ENCODE data around the gene MGLL.

MGLL gene

GRCh38 chr3:127690106-127690505 lies 132.2 kb downstream of the MGLL start:
- peaks cover 2% of the 10 kb centered on the region for H3K4me1 ChIP-seq (ENCODE audit: control insufficient read depth, low read depth, low read length)
- no peak overlapping the region for H3K23ac ChIP-seq (ENCODE audit: low read length)
- no peaks in the 10 kb centered on the region for H3K79me2 ChIP-seq (ENCODE audit: control insufficient read depth, insufficient read depth, low read length)
- peak overlapping the region; percentile 6 for H3K56ac ChIP-seq (ENCODE audit: low read length)
- H3K27ac ChIP-seq (ENCODE audit: low read depth, low read length), result peak overlapping the region; percentile 25
- no peak overlapping the region for H3K4me2 ChIP-seq (ENCODE audit: low read length)
- no peak overlapping the region for H3K9ac ChIP-seq (ENCODE audit: low read length)
- DNase-seq, result peak; percentile 79
- H2AK5ac ChIP-seq (ENCODE audit: low read length), result no peak overlapping the region
- no peak overlapping the region for H3K18ac ChIP-seq (ENCODE audit: low read length)
- no peak overlapping the region for H4K8ac ChIP-seq (ENCODE audit: low read depth, low read length)
- no peak overlapping the region for H3K4ac ChIP-seq (ENCODE audit: low read depth, low read length)
- no peak overlapping the region for H4K5ac ChIP-seq (ENCODE audit: low read length)
- WGBS (ENCODE audit: extremely low coverage, insufficient coverage, low lambda C conversion rate), result no CpG with 5 or more reads among the region's 4 CpGs
- H2BK15ac ChIP-seq (replicated peaks; ENCODE audit: low read depth), result no peak overlapping the region
- no peaks in the 10 kb centered on the region for H3K27me3 ChIP-seq (ENCODE audit: insufficient read depth, low read length, poor library complexity)
- no peak overlapping the region for H2BK120ac ChIP-seq (ENCODE audit: low read depth, low read length)
- H3K4me3 ChIP-seq (ENCODE audit: low read length), result no peak overlapping the region
- no peak overlapping the region for H2BK5ac ChIP-seq (ENCODE audit: low read length)
- no peaks in the 10 kb centered on the region for H3K36me3 ChIP-seq (ENCODE audit: control insufficient read depth, insufficient read depth, low read length)
- H3K79me1 ChIP-seq (ENCODE audit: low read length), result no peaks in the 10 kb centered on the region

DNA sequence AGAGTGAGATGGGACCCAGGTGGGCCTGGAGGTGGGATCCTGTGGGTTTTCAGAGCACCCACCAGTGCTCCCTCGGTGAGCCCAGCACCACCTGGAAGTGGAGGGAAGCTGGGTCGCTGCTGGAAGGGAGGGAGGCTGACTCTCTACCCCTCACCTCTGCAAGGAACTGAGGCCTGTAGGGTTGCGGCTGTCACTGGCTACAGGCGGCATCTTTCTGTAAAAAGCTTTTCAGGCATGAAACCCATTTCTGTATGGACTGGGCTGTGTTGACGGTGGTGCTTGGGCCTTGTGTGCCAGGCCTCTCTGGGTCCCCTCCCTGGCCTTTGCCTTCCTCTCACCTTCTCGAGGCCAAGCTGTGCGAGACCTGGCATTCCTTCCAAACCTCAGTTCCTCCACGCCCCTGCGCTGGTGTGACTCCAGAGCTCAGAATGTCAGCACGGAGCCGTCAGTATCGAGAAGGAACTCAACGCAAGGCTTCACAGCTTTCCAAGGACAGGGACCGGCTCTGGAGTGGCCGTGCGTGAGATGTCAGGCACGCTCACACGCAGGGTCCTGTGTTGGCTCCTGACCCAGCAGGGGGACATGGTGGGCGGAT lies 133.0 kb downstream of the MGLL start:
- H3K36me3 ChIP-seq (ENCODE audit: control insufficient read depth, insufficient read depth, low read length), result no peaks in the 10 kb centered on the region
- H3K23ac ChIP-seq (ENCODE audit: low read length), result peak overlapping the region; percentile 15
- H3K4ac ChIP-seq (ENCODE audit: low read depth, low read length), result no peak overlapping the region
- peaks cover 2% of the 10 kb centered on the region for H3K4me1 ChIP-seq (ENCODE audit: control insufficient read depth, low read depth, low read length)
- no peaks in the 10 kb centered on the region for H3K79me2 ChIP-seq (ENCODE audit: control insufficient read depth, insufficient read depth, low read length)
- no peak overlapping the region for H3K27ac ChIP-seq (ENCODE audit: low read depth, low read length)
- no peak overlapping the region for H4K8ac ChIP-seq (ENCODE audit: low read depth, low read length)
- peak overlapping the region; percentile 10 for H3K56ac ChIP-seq (ENCODE audit: low read length)
- H3K4me2 ChIP-seq (ENCODE audit: low read length), result no peak overlapping the region
- no peaks in the 10 kb centered on the region for H3K79me1 ChIP-seq (ENCODE audit: low read length)
- H2AK5ac ChIP-seq (ENCODE audit: low read length), result no peak overlapping the region
- no CpG with 5 or more reads among the region's 19 CpGs for WGBS (ENCODE audit: extremely low coverage, insufficient coverage, low lambda C conversion rate)
- H3K27me3 ChIP-seq (ENCODE audit: insufficient read depth, low read length, poor library complexity), result no peaks in the 10 kb centered on the region
- DNase-seq, result no peak
- no peak overlapping the region for H2BK120ac ChIP-seq (ENCODE audit: low read depth, low read length)
- H3K9ac ChIP-seq (ENCODE audit: low read length), result no peak overlapping the region
- no peak overlapping the region for H4K5ac ChIP-seq (ENCODE audit: low read length)
- H2BK15ac ChIP-seq (replicated peaks; ENCODE audit: low read depth), result no peak overlapping the region
- H3K18ac ChIP-seq (ENCODE audit: low read length), result no peak overlapping the region
- H2BK5ac ChIP-seq (ENCODE audit: low read length), result no peak overlapping the region
- H3K4me3 ChIP-seq (ENCODE audit: low read length), result no peak overlapping the region

- DNase-seq, result no peak
- Histone ChIP-seq H3K23ac (ENCODE audit: low read length) (no peak overlapping the region), H3K9ac (ENCODE audit: low read length) (no peak overlapping the region), H2BK15ac (replicated peaks; ENCODE audit: low read depth) (no peak overlapping the region), H4K5ac (ENCODE audit: low read length) (no peak overlapping the region), H2AK5ac (ENCODE audit: low read length) (no peak overlapping the region), H3K56ac (ENCODE audit: low read length) (peak overlapping the region; percentile 10), H3K36me3 (ENCODE audit: control insufficient read depth, insufficient read depth, low read length) (no peaks in the 10 kb centered on the region), H3K79me1 (ENCODE audit: low read length) (no peaks in the 10 kb centered on the region), H3K27me3 (ENCODE audit: insufficient read depth, low read length, poor library complexity) (no peaks in the 10 kb centered on the region), H2BK5ac (ENCODE audit: low read length) (no peak overlapping the region), H2BK120ac (ENCODE audit: low read depth, low read length) (no peak overlapping the region), H3K4me3 (ENCODE audit: low read length) (no peak overlapping the region), H3K18ac (ENCODE audit: low read length) (no peak overlapping the region), H3K4me1 (ENCODE audit: control insufficient read depth, low read depth, low read length) (peaks cover 2% of the 10 kb centered on the region), H3K27ac (ENCODE audit: low read depth, low read length) (no peak overlapping the region), H4K8ac (ENCODE audit: low read depth, low read length) (no peak overlapping the region), H3K4me2 (ENCODE audit: low read length) (no peak overlapping the region), H3K79me2 (ENCODE audit: control insufficient read depth, insufficient read depth, low read length) (no peaks in the 10 kb centered on the region), H3K4ac (ENCODE audit: low read depth, low read length) (no peak overlapping the region)
- no CpG with 5 or more reads among the region's 20 CpGs for WGBS (ENCODE audit: extremely low coverage, insufficient coverage, low lambda C conversion rate)
Measured at GRCh38 chr3:127688416-127689265, 133.7 kb downstream of the MGLL start.

- no peak overlapping the region for H2BK15ac ChIP-seq (replicated peaks; ENCODE audit: low read depth)
- no peak overlapping the region for H2BK5ac ChIP-seq (ENCODE audit: low read length)
- no peaks in the 10 kb centered on the region for H3K79me1 ChIP-seq (ENCODE audit: low read length)
- H3K4me3 ChIP-seq (ENCODE audit: low read length), result no peak overlapping the region
- no peak overlapping the region for H3K4ac ChIP-seq (ENCODE audit: low read depth, low read length)
- H3K36me3 ChIP-seq (ENCODE audit: control insufficient read depth, insufficient read depth, low read length), result no peaks in the 10 kb centered on the region
- H3K9ac ChIP-seq (ENCODE audit: low read length), result no peak overlapping the region
- H3K23ac ChIP-seq (ENCODE audit: low read length), result no peak overlapping the region
- H2AK5ac ChIP-seq (ENCODE audit: low read length), result no peak overlapping the region
- no peaks in the 10 kb centered on the region for H3K79me2 ChIP-seq (ENCODE audit: control insufficient read depth, insufficient read depth, low read length)
- no peaks in the 10 kb centered on the region for H3K27me3 ChIP-seq (ENCODE audit: insufficient read depth, low read length, poor library complexity)
- no peak for DNase-seq
- H3K4me1 ChIP-seq (ENCODE audit: control insufficient read depth, low read depth, low read length), result peaks cover 2% of the 10 kb centered on the region
- H3K18ac ChIP-seq (ENCODE audit: low read length), result no peak overlapping the region
- H3K56ac ChIP-seq (ENCODE audit: low read length), result no peak overlapping the region
- H4K5ac ChIP-seq (ENCODE audit: low read length), result no peak overlapping the region
- WGBS (ENCODE audit: extremely low coverage, insufficient coverage, low lambda C conversion rate), result no CpG with 5 or more reads among the region's 2 CpGs
- no peak overlapping the region for H4K8ac ChIP-seq (ENCODE audit: low read depth, low read length)
- no peak overlapping the region for H3K4me2 ChIP-seq (ENCODE audit: low read length)
- no peak overlapping the region for H2BK120ac ChIP-seq (ENCODE audit: low read depth, low read length)
- H3K27ac ChIP-seq (ENCODE audit: low read depth, low read length), result no peak overlapping the region
Measured at GRCh38 chr3:127688022-127688415, 134.3 kb downstream of the MGLL start.

DNA sequence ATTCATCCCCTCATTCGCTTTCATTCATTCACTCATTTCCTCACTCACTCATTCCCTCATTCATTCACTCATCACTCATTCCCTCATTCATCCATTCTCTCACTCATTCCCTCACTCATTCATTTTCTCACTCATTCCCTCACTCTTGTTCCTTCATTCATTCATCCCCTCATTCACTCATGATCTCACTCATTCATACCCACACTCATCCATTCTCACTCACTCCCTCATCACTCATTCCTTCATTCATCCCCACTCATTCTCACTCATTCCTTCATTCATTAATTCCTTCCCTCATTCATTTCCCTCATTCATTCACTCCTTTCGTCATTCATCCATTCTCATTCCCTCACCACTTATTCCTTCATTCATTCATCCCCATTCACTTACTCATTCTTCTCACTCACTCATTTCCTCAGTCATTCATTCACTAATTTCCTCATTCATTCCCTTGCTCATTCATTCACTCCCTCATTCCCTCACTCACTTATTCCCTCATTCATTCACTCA lies 135.0 kb downstream of the MGLL start:
- no peak for DNase-seq
- Histone ChIP-seq H3K4ac (ENCODE audit: low read depth, low read length) (no peak overlapping the region), H3K4me3 (ENCODE audit: low read length) (no peak overlapping the region), H2BK120ac (ENCODE audit: low read depth, low read length) (no peak overlapping the region), H3K9ac (ENCODE audit: low read length) (no peak overlapping the region), H3K27ac (ENCODE audit: low read depth, low read length) (no peak overlapping the region), H3K79me1 (ENCODE audit: low read length) (no peaks in the 10 kb centered on the region), H3K18ac (ENCODE audit: low read length) (no peak overlapping the region), H3K27me3 (ENCODE audit: insufficient read depth, low read length, poor library complexity) (no peaks in the 10 kb centered on the region), H3K36me3 (ENCODE audit: control insufficient read depth, insufficient read depth, low read length) (no peaks in the 10 kb centered on the region), H3K56ac (ENCODE audit: low read length) (no peak overlapping the region), H4K5ac (ENCODE audit: low read length) (no peak overlapping the region), H2BK5ac (ENCODE audit: low read length) (no peak overlapping the region), H3K4me2 (ENCODE audit: low read length) (no peak overlapping the region), H3K79me2 (ENCODE audit: control insufficient read depth, insufficient read depth, low read length) (no peaks in the 10 kb centered on the region), H2BK15ac (replicated peaks; ENCODE audit: low read depth) (no peak overlapping the region), H3K23ac (ENCODE audit: low read length) (no peak overlapping the region), H2AK5ac (ENCODE audit: low read length) (no peak overlapping the region), H3K4me1 (ENCODE audit: control insufficient read depth, low read depth, low read length) (peaks cover 2% of the 10 kb centered on the region), H4K8ac (ENCODE audit: low read depth, low read length) (no peak overlapping the region)
- 100% methylated on average over 2 of the region's 2 CpGs for WGBS (ENCODE audit: extremely low coverage, insufficient coverage, low lambda C conversion rate)

All from mesendoderm (in vitro differentiated cells).